K562 (cell line): ENCODE data around the gene TTLL9. TPM values are rescaled to one million over a fixed set of nuclear protein-coding genes. Genes with fewer than 3 reads are reported as not detected.

Experiments
- ATAC-seq: fragments of 200-7000 bp; cut with Tn5 transposase; 3 replicates; pipeline ENCODE4 v1.9.1; 2020; ENCODE audit warnings: moderate library complexity
- BruUV-seq: library from RNA; stranded (reverse); fragments of 400-500 nt; replicated peaks from 2 replicates; lab custom pipeline; 2021; lab: Mats Ljungman, UMichigan
- CTCF ChIA-PET: fragments of 300-600 bp; formaldehyde crosslinking; extraction: SDS; loops from one replicate; lab custom pipeline; 2021; ENCODE audit warnings: low intra/inter-chr PET ratio; lab: Yijun Ruan, JAX
- POLR2A ChIA-PET: fragments of 300-600, 350-650 bp; sonication (Branson Sonifier 250); formaldehyde crosslinking; extraction: SDS; loops from one replicate; lab custom pipeline; 2021; ENCODE audit warnings: antibody characterized with exemption, inconsistent platforms; lab: Yijun Ruan, JAX
- DNase-seq, 4 experiments: peaks; one replicate each; pipeline versions ENCODE4 v3.0.0 to v3.0.0-alpha.2; 2011 to 2018; ENCODE audit warnings: low spot score in 3 of 4, mixed read lengths in 3 of 4; ENCODE audit errors: extremely low read depth in 1 of 4
- FAIRE-seq: peaks from 2 replicates; lab custom pipeline; 2011; peaks lifted over from hg19 to GRCh38; lab: Jason Lieb, UNC
- H2AFZ ChIP-seq: 2 replicates; pipeline ENCODE4 v1.6.0; 2011; ENCODE audit warnings: low read depth, low read length, control low read depth, inconsistent platforms
- H3K27ac ChIP-seq: fragments of 200-600 bp; 3 replicates; pipeline ENCODE4 v1.8.0; 2011; ENCODE audit warnings: low read depth, mild to moderate bottlenecking, control low read depth, inconsistent platforms, low read length, moderate library complexity, mixed read lengths; ENCODE audit errors: extremely low read depth
- H3K27me3 ChIP-seq, 2 experiments: fragments of 300-600 bp in 1 of 2; 2 replicates in 1 of 2; 3 replicates in 1 of 2; pipeline versions ENCODE4 v1.6.0 to v1.8.0; 2011; ENCODE audit warnings: inconsistent platforms in 2 of 2, low read length in 2 of 2, mild to moderate bottlenecking in 1 of 2, mixed read lengths in 1 of 2, moderate library complexity in 1 of 2; ENCODE audit not compliant: control insufficient read depth in 2 of 2, insufficient read depth in 2 of 2
- H3K36me3 ChIP-seq: fragments of 300-600 bp; 3 replicates; pipeline ENCODE4 v1.8.0; 2011; ENCODE audit warnings: mild to moderate bottlenecking, low read length, inconsistent platforms; ENCODE audit not compliant: control insufficient read depth, insufficient read depth
- H3K4me1 ChIP-seq, 2 experiments: fragments of 200-600 bp in 1 of 2; replicated peaks in 1 of 2; 2 replicates in 1 of 2; 3 replicates in 1 of 2; pipeline versions ENCODE4 v1.5.1 to v1.8.0; 2011; ENCODE audit warnings: inconsistent platforms in 2 of 2, low read length in 2 of 2, mild to moderate bottlenecking in 1 of 2, mixed read lengths in 1 of 2, moderate library complexity in 1 of 2; ENCODE audit not compliant: control insufficient read depth in 2 of 2, insufficient read depth in 2 of 2
- H3K4me2 ChIP-seq: 2 replicates; pipeline ENCODE4 v1.6.1; 2011; ENCODE audit warnings: low read length, control low read depth, inconsistent platforms, mixed read lengths; ENCODE audit not compliant: insufficient read depth
- H3K4me3 ChIP-seq: fragments of 200-600 bp; sonication (generic), shearing (Covaris generic); 2 replicates; pipeline ENCODE4 v1.5.1; 2016; ENCODE audit warnings: control low read depth, inconsistent platforms
- H3K79me2 ChIP-seq: fragments of 200-600 bp; 3 replicates; pipeline ENCODE4 v1.8.0; 2011; ENCODE audit warnings: low read length, inconsistent platforms; ENCODE audit not compliant: control insufficient read depth, insufficient read depth
- H3K9ac ChIP-seq, 2 experiments: 2 replicates each; pipeline versions ENCODE4 v1.6.0 to v1.6.1; 2011; ENCODE audit warnings: low read depth in 2 of 2, low read length in 2 of 2, control low read depth in 1 of 2, inconsistent platforms in 1 of 2, mild to moderate bottlenecking in 1 of 2, mixed read lengths in 1 of 2; ENCODE audit not compliant: insufficient read depth in 1 of 2
- H3K9me1 ChIP-seq: one replicate; pipeline ENCODE4 v1.6.0; 2011; ENCODE audit warnings: inconsistent platforms, mild to moderate bottlenecking, low read length, moderate library complexity; ENCODE audit not compliant: control insufficient read depth, insufficient read depth
- H3K9me3 ChIP-seq: replicated peaks from 2 replicates; pipeline ENCODE4 v1.5.1; 2011; ENCODE audit warnings: low read depth, low read length, inconsistent platforms; ENCODE audit not compliant: control insufficient read depth, insufficient read depth
- H4K20me1 ChIP-seq: replicated peaks from 2 replicates; pipeline ENCODE4 v1.6.1; 2011; ENCODE audit warnings: low read length, inconsistent platforms, mixed read lengths; ENCODE audit not compliant: control insufficient read depth, insufficient read depth
- BRF1 ChIP-seq: IDR thresholded peaks from 3 replicates; pipeline ENCODE4 v1.6.1; 2011; ENCODE audit warnings: borderline replicate concordance, mild to moderate bottlenecking; ENCODE audit not compliant: insufficient read length; ENCODE audit errors: extremely low read depth
- ERF ChIP-seq: fragments of 450-650 bp; formaldehyde crosslinking; IDR thresholded peaks from 2 replicates; pipeline ENCODE4 v1.4.0; 2020; ENCODE audit warnings: mild to moderate bottlenecking, mixed read lengths
- NBN ChIP-seq: fragments of 450-650 bp; IDR thresholded peaks from 2 replicates; pipeline ENCODE4 v1.6.1; 2016; ENCODE audit warnings: low read depth, mild to moderate bottlenecking
- NR2F6 ChIP-seq: fragments of 450-650 bp; formaldehyde crosslinking; IDR thresholded peaks from 2 replicates; pipeline ENCODE4 v1.4.0; 2020; ENCODE audit warnings: mild to moderate bottlenecking
- RFX7 ChIP-seq: fragments of 250-450 bp; sonication (Bioruptor Pico); IDR thresholded peaks from 2 replicates; pipeline ENCODE4 v1.5.1; 2021; ENCODE audit warnings: mild to moderate bottlenecking
- TAF7 ChIP-seq: fragments of 450-650 bp; IDR thresholded peaks from 2 replicates; pipeline ENCODE4 v1.6.1; 2016; ENCODE audit warnings: missing genetic modification characterization, missing compliant biosample characterization
- ZNF263 ChIP-seq: sonication (generic); formaldehyde crosslinking; IDR thresholded peaks from 2 replicates; pipeline ENCODE4 v1.8.0; 2022; ENCODE audit warnings: mild to moderate bottlenecking, missing genetic modification reagents, borderline replicate concordance
- ZNF436 ChIP-seq: fragments of 250-450, 450-650 bp; sonication (Bioruptor Pico); formaldehyde crosslinking; IDR thresholded peaks from 2 replicates; pipeline ENCODE4 v1.7.0; 2020; ENCODE audit warnings: mild to moderate bottlenecking
- ZNF507 ChIP-seq: conservative IDR thresholded peaks from 2 replicates; pipeline ENCODE4 v1.6.1; 2017; ENCODE audit warnings: missing genetic modification characterization, missing compliant biosample characterization
- WGBS: fragments of 100-300 bp; shearing (Covaris generic); methylation state at CpG from one replicate; pipeline ENCODE4 v1.1.6; 2016; ENCODE audit warnings: low coverage, mixed read lengths; ENCODE audit not compliant: insufficient coverage; ENCODE audit errors: missing lambda C conversion rate; 5-methylcytosine and 5-hydroxymethylcytosine counted together
- in situ Hi-C: fragments of 300-500 bp; cut with MboI; formaldehyde crosslinking; loops from 4 replicates; pipeline ENCODE4 v1.15.0; 2018; ENCODE audit warnings: inconsistent platforms, mixed read lengths
- intact Hi-C: fragments of 100-400 bp; cut with micrococcal nuclease; formaldehyde crosslinking; loops from 2 replicates; pipeline ENCODE4 v1.14.2; 2022
- polyA plus RNA-seq, 8 experiments: library from polyadenylated mRNA; depleted of rRNA in 4 of 8; stranded (reverse) in 5 of 8; unstranded in 3 of 8; fragments of >200 nt; fragmentation: Nextera tagmentation in 2 of 8; fragmentation: Illumina TruSeq in 1 of 8; extraction: Ambion mirVana in 2 of 8; extraction: Trizol in 1 of 8; gene quantifications; 2 replicates each; pipeline versions ENCODE4 v1.2.1 to v1.2.3, GENCODE V29; 2011 to 2014; ENCODE audit warnings: inconsistent platforms in 1 of 8, missing spikeins in 1 of 8
- total RNA-seq, 7 experiments: library from RNA; depleted of rRNA in 6 of 7; stranded (reverse); fragments of >200 nt in 6 of 7; fragmentation: Illumina TruSeq in 2 of 7; extraction: Trizol in 2 of 7; gene quantifications; 2 replicates each; pipeline versions ENCODE4 v1.2.1 to v1.2.3, GENCODE V29; 2011 to 2021; ENCODE audit warnings: low replicate concordance in 1 of 7

TTLL9 gene
- total and polyA plus RNA-seq, 9 of the 15 experiments (the other 6 are each of a cell fraction or from before 2014, with no cell fraction given), result 0.06 to 0.07 TPM; not detected in 7

DNA sequence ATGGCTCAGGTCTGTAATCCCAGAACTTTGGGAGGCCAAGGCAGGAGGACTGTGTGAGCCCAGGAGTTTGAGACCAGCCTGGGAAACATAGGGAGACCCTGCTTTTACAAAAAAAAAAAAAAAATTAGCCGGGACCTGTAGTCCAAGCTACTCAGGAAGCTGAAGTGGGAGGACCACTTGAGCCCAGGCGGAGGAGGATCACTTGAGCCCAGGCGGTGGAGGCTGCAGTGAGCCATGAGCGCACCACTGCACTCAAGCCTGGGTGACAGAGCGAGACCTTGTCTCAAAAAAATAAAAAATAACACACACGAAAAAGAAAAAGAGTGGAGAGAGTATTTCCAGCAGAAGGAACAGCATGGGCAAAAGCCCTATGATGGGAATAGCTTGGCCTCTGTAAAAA lies 2.0 kb downstream of the TTLL9 start:
- ATAC-seq (no peak), DNase-seq (no peak)
- intact Hi-C loops (no loop called here), in situ Hi-C loops (no loop called here)
- H3K9me1 ChIP-seq, result no peaks in the 10 kb centered on the region
- no peaks in the 10 kb centered on the region for H3K9me3 ChIP-seq
- H3K9ac ChIP-seq, result no peak overlapping the region
- H3K27me3 ChIP-seq, result peaks cover 38 to 46% of the 10 kb centered on the region in 2 experiments
- 0% methylated on average over 6 of the region's 6 CpGs for WGBS
- H3K27ac ChIP-seq, result no peak overlapping the region
- CTCF ChIA-PET, result no interaction called here
- TF ChIP-seq ERF (CRISPR knock-in tag), result no peak
- TF ChIP-seq NR2F6 (CRISPR knock-in tag), result no peak
- TF ChIP-seq RFX7 (CRISPR knock-in tag), result no peak
- no peak for TF ChIP-seq NBN
- no peak for TF ChIP-seq ZNF507 (tag)
- TF ChIP-seq TAF7 (tag), result no peak
- no peak for TF ChIP-seq BRF1
- TF ChIP-seq ZNF436 (CRISPR knock-in tag), result no peak
- TF ChIP-seq ZNF263 (CRISPR knock-in tag), result peak; percentile 46; the same call in 1 of the 2 replicates
- TF ChIP-seq, all 486 proteins: peak for 1
- POLR2A ChIA-PET, result interaction anchor here (0.6 to 1.4 kb wide), 2 partner anchors 78 to 151 kb away, joined by 3 to 4 read pairs; no protein-coding TSS in a partner anchor
- no peak for FAIRE-seq
- H3K4me2 ChIP-seq, result no peak overlapping the region
- no peaks in the 10 kb centered on the region for H3K79me2 ChIP-seq
- no peak overlapping the region for H3K4me3 ChIP-seq
- H4K20me1 ChIP-seq, result peaks cover 12% of the 10 kb centered on the region
- H3K4me1 ChIP-seq, result peaks cover 0 to 11% of the 10 kb centered on the region in 2 experiments; a peak in 2 of 5 replicates
- no peak overlapping the region for H2AFZ ChIP-seq
- BruUV-seq, result no TSS peak
- no peaks in the 10 kb centered on the region for H3K36me3 ChIP-seq
